HG03066 (cell line): ENCODE measurements around the gene CDK11A.
"Not testable (repeated sequence)": the region's sequence is repeated elsewhere in the genome, so short reads cannot be mapped to it uniquely, and the experiment has no call there.

ENCODE experiments used
- ATAC-seq: cut with Tn5 transposase; IDR thresholded peaks from one replicate; pipeline ENCODE4 v1.9.1; 2021; ENCODE audit warnings: low read depth; ENCODE audit not compliant: unreplicated experiment

CDK11A gene

DNA sequence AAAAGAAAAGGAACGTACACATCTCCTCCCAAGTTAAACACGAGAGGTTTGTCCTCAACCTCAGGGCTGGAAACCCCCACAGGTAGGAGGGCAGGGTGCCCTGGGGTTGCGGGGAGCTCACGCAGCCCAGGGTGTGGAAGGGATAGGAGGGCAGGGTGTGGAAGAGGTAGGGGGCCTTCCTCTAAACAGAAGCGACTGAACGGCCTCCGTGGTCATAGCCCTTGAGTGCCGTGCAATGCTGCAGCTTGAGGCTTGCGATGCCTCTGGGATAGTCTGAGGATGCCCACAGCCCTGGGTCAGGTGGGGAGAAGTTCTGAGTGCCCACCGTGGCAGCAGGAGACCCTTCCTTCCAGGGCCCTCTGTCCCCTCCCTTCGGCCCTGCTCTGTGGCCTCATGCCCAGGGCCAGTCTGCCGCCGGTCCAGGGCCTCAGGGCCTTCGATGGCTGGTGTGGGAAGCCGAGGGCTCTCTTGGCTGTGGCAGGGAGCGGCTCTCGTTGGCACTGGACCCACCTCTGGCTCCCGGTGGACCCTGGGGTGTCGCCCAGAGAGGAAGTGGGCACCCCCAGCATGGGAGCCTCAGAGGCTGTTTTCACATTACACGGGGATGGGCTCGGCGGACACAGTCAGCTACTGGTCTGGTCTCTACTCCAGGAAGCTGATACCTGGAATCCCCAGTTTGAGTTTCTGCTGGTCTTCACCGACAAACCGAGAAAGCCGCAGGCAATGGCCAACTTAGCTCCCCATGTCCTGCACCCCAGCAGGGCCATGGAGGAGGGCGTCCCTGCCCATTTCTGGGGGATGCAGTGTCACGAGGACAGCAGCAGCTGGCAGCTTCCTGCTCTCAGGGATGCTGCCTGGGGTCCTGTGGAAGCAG, 59.0 kb downstream of the CDK11A start:
- no peak for ATAC-seq

DNA sequence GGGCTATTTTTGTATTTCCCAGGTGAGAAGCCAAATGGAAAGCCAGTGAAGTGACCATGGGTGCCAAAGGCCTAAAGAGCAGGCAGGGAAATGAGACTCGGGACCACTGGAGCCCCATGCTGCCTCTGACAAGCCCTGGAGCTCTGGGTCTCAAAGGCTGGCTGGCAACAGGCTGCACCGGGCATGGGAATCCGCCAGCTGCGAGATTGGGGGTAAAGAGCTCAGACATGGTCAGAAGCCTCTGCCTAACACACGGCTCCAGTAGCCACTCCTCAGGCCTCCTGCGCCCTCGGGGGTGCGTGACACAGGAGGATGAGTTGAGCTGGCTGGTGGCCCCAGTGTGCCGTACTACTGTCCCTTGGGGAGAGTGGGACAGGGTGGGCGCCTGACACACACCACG, 59.8 kb downstream of the CDK11A start:
- not testable (repeated sequence) for ATAC-seq

DNA sequence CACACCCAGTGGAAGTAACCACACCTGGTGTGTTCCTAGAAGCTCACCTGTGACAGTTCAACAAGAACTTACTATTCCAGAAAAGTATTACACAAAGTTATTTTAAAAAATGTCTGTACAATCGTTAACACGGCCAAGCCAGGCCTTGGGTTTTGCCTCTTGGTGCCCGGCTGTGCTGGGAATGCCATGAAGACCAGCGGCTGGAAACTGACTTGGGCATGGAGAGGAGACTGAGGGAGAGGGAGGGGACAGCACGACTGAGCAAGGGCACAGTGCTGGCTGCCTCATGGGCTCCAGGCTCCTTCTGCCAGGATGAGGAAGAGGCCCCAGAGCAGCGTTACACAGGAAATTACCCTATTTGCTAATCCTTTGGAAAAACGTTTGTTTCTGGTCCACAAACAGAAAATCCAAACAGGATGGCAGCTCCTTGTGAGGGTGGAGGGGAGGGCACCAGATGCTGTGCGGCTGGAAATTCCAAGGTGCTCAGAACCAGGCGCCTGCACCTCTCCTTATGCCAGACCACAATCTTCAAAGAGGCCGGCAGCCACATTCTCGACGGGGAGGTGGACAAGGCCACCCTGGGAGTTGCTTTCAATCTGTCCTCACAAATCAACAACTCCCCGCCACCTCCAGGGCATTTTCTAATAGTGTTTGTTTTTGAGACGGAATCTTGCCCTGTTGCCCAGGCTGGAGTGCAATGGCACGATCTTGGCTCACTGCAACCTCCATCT, 61.2 kb downstream of the CDK11A start:
- not testable (repeated sequence) for ATAC-seq

DNA sequence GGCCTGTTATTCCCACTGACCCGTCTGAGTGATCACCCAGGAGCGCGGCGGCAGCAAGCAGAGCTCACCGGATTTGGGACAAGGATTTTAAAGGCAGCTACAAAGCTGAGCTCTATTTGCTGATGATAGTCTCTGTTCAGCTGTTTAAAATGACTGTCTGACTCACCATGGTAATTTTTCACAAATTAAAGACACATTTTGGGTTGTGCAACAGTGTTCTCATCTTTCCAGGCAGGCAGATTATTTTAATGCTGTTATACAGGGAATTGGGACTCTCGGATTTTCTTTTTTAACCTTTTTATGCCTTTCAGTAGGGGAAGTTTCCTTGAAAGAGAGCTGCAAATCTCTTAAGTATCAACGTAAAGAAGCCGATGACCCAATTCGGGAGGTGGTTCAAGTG, 61.8 kb downstream of the CDK11A start:
- ATAC-seq: not testable (repeated sequence)

DNA sequence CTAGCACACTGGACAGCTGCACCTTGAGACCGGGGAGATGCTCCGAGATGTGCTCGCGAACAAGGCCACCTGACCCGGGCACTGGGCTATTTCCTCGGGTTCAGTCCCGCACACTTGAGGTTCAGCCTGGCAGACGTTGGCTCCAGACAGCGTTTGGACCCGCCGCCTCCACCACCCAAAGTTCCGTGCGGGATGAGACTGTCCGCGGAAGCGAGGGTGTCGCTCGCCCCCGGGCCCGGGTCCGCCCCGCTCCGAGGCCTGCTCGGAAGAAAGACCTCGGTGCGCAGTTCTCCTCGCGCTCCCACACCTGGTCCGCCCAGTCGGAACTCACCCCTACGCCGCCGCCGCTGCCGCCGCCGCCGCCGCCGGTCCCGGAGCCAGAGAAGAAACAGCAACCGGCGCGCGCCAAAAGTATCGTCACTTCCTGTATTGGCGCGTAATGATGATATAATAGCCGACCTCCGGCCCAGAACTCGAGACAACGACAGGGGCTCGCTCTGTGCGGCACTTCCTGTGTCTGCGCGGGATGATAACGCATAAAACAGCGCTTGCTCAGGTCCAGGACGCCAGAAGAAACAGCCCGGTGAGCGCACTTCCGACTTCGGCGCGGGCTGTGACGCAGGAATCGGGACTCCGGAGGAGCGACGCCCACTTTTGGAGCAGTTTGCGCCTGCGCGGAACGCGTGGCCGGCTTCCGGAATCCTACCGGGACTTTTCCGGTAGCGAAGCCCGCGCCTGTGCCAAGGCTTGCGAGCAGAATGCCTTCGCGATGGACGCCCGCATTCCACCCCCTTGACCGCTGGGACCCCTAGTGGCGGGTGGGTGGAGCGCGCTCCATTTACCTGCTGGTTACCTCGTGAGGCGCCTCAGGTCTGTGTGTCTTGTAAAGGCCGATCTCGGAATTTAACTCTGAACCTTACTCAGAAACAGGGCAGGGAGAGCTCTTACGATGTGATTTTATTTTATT, 65.3 kb downstream of the CDK11A start, which contains the start of gene CDK11B:
Gene CDK11B, minus strand, starts transcription at position 422 of the 967 bp plus-strand sequence. CDS start 1,519 bp downstream, outside the sequence.
- peak; percentile 69 for ATAC-seq
